Measurements from ENCODE around the gene TTC6. TPM values are rescaled to one million over a fixed set of nuclear protein-coding genes. Genes with fewer than 3 reads are reported as not detected.

Gene TTC6
- total and polyA plus RNA-seq, 4 donors = 0.74 to 21.7 (median 3.6) TPM

- WGBS = 7% methylated on average over 4 of the region's 4 CpGs
- Histone ChIP-seq H3K27me3 (ENCODE audit: control insufficient read depth in 4 of 4, insufficient read depth in 4 of 4, low read length in 3 of 4) (no peaks in the 10 kb centered on the region), H3K9me3 (ENCODE audit: control insufficient read depth in 4 of 4, low read length in 3 of 4) (no peaks in the 10 kb centered on the region), H3K27ac (ENCODE audit: low read depth in 1 of 2, low read length in 2 of 2) (peak overlapping the region; percentile 76 to 86), H3K9ac (ENCODE audit: low read depth in 1 of 2, low read length in 2 of 2) (peak overlapping the region; percentile 3 to 93), H3K4me1 (ENCODE audit: control insufficient read depth in 4 of 4, insufficient read depth in 4 of 4, low read length in 3 of 4) (peaks cover 0 to 6% (median 2%) of the 10 kb centered on the region in 4 donors), H3K36me3 (ENCODE audit: control insufficient read depth in 4 of 4, insufficient read depth in 3 of 4, low read depth in 1 of 4, low read length in 3 of 4) (peaks cover 0 to 1% (median 0%) of the 10 kb centered on the region in 4 donors), H3K4me3 (ENCODE audit: low read depth in 1 of 3, low read length in 3 of 3) (peak overlapping the region in 2 of 3 donors; percentile 55 to 71)
- TF ChIP-seq FOXA1 (IDR thresholded peaks at IDR 0.05) (no peak), ZBTB33 (IDR thresholded peaks at IDR 0.05) (no peak), JUND (IDR thresholded peaks at IDR 0.05) (no peak), TAF1 (conservative IDR thresholded peaks at IDR 0.05) (no peak), RXRA (IDR thresholded peaks at IDR 0.05) (no peak), NR2F2 (IDR thresholded peaks at IDR 0.05) (no peak), HNF4A (conservative IDR thresholded peaks at IDR 0.05) (no peak), GABPA (IDR thresholded peaks at IDR 0.05 in 1 of 2, conservative IDR thresholded peaks at IDR 0.05 in 1 of 2) (no peak), YY1 (IDR thresholded peaks at IDR 0.05) (no peak), SP1 (IDR thresholded peaks at IDR 0.05) (no peak), HNF4G (IDR thresholded peaks at IDR 0.05) (no peak)
- no peak for DNase-seq (ENCODE audit: low spot score)
These were observed 8.2 kb upstream of the TTC6 start for GRCh38 chr14:37587131-37587803.

- Histone ChIP-seq H3K4me1 (ENCODE audit: control insufficient read depth in 4 of 4, insufficient read depth in 4 of 4, low read length in 3 of 4) (peaks cover 0 to 6% (median 2%) of the 10 kb centered on the region in 4 donors), H3K36me3 (ENCODE audit: control insufficient read depth in 4 of 4, insufficient read depth in 3 of 4, low read depth in 1 of 4, low read length in 3 of 4) (peaks cover 0 to 1% (median 0%) of the 10 kb centered on the region in 4 donors), H3K9ac (ENCODE audit: low read depth in 1 of 2, low read length in 2 of 2) (peak overlapping the region; percentile 60 to 93), H3K9me3 (ENCODE audit: control insufficient read depth in 4 of 4, low read length in 3 of 4) (no peaks in the 10 kb centered on the region), H3K27me3 (ENCODE audit: control insufficient read depth in 4 of 4, insufficient read depth in 4 of 4, low read length in 3 of 4) (no peaks in the 10 kb centered on the region), H3K27ac (ENCODE audit: low read depth in 1 of 2, low read length in 2 of 2) (peak overlapping the region; percentile 76 to 86), H3K4me3 (ENCODE audit: low read depth in 1 of 3, low read length in 3 of 3) (peak overlapping the region in 2 of 3 donors; percentile 55 to 71)
- no peak for TF ChIP-seq GABPA (IDR thresholded peaks at IDR 0.05 in 1 of 2, conservative IDR thresholded peaks at IDR 0.05 in 1 of 2)
- TF ChIP-seq, protein P1, sequence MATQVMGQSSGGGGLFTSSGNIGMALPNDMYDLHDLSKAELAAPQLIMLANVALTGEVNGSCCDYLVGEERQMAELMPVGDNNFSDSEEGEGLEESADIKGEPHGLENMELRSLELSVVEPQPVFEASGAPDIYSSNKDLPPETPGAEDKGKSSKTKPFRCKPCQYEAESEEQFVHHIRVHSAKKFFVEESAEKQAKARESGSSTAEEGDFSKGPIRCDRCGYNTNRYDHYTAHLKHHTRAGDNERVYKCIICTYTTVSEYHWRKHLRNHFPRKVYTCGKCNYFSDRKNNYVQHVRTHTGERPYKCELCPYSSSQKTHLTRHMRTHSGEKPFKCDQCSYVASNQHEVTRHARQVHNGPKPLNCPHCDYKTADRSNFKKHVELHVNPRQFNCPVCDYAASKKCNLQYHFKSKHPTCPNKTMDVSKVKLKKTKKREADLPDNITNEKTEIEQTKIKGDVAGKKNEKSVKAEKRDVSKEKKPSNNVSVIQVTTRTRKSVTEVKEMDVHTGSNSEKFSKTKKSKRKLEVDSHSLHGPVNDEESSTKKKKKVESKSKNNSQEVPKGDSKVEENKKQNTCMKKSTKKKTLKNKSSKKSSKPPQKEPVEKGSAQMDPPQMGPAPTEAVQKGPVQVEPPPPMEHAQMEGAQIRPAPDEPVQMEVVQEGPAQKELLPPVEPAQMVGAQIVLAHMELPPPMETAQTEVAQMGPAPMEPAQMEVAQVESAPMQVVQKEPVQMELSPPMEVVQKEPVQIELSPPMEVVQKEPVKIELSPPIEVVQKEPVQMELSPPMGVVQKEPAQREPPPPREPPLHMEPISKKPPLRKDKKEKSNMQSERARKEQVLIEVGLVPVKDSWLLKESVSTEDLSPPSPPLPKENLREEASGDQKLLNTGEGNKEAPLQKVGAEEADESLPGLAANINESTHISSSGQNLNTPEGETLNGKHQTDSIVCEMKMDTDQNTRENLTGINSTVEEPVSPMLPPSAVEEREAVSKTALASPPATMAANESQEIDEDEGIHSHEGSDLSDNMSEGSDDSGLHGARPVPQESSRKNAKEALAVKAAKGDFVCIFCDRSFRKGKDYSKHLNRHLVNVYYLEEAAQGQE (IDR thresholded peaks at IDR 0.05) = no peak
- no peak for TF ChIP-seq FOXA1 (IDR thresholded peaks at IDR 0.05)
- no peak for DNase-seq (ENCODE audit: low spot score)
- 3% methylated on average over 63 of the region's 63 CpGs for WGBS
These were observed 7.4 kb upstream of the TTC6 start for GRCh38 chr14:37587881-37588666.

All from liver (tissue), 9 donors.